Measurements from ENCODE around the gene MAL. TPM values are rescaled to one million over a fixed set of nuclear protein-coding genes. Genes with fewer than 3 reads are reported as not detected.

Gene MAL
- polyA plus RNA-seq (not detected in 2 replicates), polyA minus RNA-seq (not detected in 2 replicates)

DNA sequence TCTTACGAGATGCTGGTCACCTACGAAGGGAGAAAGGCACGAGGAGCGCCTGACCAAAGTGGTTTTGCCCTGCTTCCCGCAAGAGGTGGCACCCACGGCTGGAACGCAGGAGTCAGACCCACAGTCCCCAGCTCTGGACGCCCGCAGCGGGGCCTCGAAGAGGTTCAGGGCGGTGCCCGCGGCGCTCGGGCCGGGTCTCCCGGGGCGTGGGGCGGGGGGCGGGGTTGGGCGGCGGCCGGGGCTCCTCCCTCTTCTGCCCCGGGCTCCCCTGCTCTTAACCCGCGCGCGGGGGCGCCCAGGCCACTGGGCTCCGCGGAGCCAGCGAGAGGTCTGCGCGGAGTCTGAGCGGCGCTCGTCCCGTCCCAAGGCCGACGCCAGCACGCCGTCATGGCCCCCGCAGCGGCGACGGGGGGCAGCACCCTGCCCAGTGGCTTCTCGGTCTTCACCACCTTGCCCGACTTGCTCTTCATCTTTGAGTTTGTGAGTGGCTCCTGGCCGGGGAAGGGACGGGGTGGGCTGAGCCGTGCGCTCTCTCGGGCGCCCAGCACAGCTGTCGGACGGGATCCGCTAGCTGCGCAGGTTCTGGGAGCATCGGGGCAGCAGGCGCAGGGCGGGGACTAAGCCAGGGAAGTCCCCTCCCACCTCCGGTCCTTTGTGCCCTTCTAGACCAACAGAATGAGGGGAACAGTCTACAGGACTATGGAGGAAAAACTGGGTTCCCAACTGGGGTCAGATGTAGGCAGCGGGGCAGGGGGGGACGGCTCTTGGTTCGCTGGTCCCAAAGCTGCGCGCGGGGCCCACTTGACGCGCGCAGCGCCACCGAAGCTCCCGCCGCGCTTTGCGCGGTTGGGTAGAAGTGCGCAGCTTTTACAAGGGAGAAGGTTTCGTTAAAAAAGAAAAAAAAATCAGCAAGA lies at the start of gene MAL:
Gene MAL, plus strand, starts transcription at position 303 of the 914 bp plus-strand sequence. Its CDS starts 85 bp downstream, at position 388.
- Histone ChIP-seq H3K9me3 (ENCODE audit: low read length) (peaks cover 5% of the 10 kb centered on the region), H3K36me3 (ENCODE audit: insufficient read depth, low read length) (no peaks in the 10 kb centered on the region), H4K20me1 (ENCODE audit: insufficient read depth) (no peaks in the 10 kb centered on the region), H3K27me3 (ENCODE audit: insufficient read depth, low read depth, low read length) (no peaks in the 10 kb centered on the region), H2AFZ (ENCODE audit: low read depth, low read length) (no peak within 1 kb of the TSS), H3K4me2 (ENCODE audit: low read length) (no peak within 1 kb of the TSS), H3F3A (ENCODE audit: insufficient read depth, low read length, poor library complexity, severe bottlenecking) (no peaks in the 10 kb centered on the region), H3K79me2 (replicated peaks; ENCODE audit: insufficient read depth, low read length) (no peaks in the 10 kb centered on the region), H3K27ac (ENCODE audit: low read length) (no peak within 1 kb of the TSS), H3K9me2 (ENCODE audit: insufficient read depth, low read length) (no peaks in the 10 kb centered on the region), H3K4me3 (ENCODE audit: low read length) (no peak within 1 kb of the TSS), H3K9ac (ENCODE audit: low read length) (no peak within 1 kb of the TSS)
- TF ChIP-seq RAD21 (conservative IDR thresholded peaks at IDR 0.05), result no peak
- TF ChIP-seq EP300 (conservative IDR thresholded peaks at IDR 0.05; ENCODE audit: poor library complexity, severe bottlenecking), result no peak
- TF ChIP-seq POLR2AphosphoS5 (IDR thresholded peaks at IDR 0.05), result no peak

DNA sequence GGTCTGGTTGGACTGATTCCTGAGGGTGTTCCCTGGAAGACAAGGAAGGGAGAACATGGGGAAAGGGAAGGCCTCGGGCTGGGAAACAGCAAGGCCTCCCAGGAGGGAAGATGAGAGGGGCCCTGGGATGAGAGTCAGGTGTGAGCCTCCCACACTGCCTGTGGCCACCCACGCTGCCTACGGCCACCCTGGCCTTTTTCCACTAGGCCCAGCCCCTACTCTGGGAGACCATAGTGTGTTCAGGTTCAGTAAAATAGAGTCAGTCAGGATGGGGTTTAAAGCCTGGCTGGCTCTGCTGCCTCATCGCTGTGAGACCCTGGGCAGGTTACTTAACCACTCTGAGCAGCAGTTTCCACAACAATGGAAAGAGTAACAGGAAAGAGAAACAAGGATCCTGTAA lies 47.7 kb upstream of the MAL start:
- Histone ChIP-seq H3F3A (ENCODE audit: insufficient read depth, low read length, poor library complexity, severe bottlenecking) (no peaks in the 10 kb centered on the region), H3K9ac (ENCODE audit: low read length) (no peak overlapping the region), H3K9me3 (ENCODE audit: low read length) (peaks cover 4% of the 10 kb centered on the region), H3K79me2 (replicated peaks; ENCODE audit: insufficient read depth, low read length) (no peaks in the 10 kb centered on the region), H3K27me3 (ENCODE audit: insufficient read depth, low read depth, low read length) (no peaks in the 10 kb centered on the region), H3K4me3 (ENCODE audit: low read length) (no peak overlapping the region), H4K20me1 (ENCODE audit: insufficient read depth) (no peaks in the 10 kb centered on the region), H2AFZ (ENCODE audit: low read depth, low read length) (no peak overlapping the region), H3K36me3 (ENCODE audit: insufficient read depth, low read length) (no peaks in the 10 kb centered on the region), H3K9me2 (ENCODE audit: insufficient read depth, low read length) (no peaks in the 10 kb centered on the region), H3K4me2 (ENCODE audit: low read length) (no peak overlapping the region), H3K27ac (ENCODE audit: low read length) (no peak overlapping the region)
- TF ChIP-seq EP300 (conservative IDR thresholded peaks at IDR 0.05; ENCODE audit: poor library complexity, severe bottlenecking), result no peak
- TF ChIP-seq, protein P1, sequence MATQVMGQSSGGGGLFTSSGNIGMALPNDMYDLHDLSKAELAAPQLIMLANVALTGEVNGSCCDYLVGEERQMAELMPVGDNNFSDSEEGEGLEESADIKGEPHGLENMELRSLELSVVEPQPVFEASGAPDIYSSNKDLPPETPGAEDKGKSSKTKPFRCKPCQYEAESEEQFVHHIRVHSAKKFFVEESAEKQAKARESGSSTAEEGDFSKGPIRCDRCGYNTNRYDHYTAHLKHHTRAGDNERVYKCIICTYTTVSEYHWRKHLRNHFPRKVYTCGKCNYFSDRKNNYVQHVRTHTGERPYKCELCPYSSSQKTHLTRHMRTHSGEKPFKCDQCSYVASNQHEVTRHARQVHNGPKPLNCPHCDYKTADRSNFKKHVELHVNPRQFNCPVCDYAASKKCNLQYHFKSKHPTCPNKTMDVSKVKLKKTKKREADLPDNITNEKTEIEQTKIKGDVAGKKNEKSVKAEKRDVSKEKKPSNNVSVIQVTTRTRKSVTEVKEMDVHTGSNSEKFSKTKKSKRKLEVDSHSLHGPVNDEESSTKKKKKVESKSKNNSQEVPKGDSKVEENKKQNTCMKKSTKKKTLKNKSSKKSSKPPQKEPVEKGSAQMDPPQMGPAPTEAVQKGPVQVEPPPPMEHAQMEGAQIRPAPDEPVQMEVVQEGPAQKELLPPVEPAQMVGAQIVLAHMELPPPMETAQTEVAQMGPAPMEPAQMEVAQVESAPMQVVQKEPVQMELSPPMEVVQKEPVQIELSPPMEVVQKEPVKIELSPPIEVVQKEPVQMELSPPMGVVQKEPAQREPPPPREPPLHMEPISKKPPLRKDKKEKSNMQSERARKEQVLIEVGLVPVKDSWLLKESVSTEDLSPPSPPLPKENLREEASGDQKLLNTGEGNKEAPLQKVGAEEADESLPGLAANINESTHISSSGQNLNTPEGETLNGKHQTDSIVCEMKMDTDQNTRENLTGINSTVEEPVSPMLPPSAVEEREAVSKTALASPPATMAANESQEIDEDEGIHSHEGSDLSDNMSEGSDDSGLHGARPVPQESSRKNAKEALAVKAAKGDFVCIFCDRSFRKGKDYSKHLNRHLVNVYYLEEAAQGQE (IDR thresholded peaks at IDR 0.05; ENCODE audit: borderline replicate concordance), result no peak
- TF ChIP-seq SMC3 (conservative IDR thresholded peaks at IDR 0.05; ENCODE audit: poor library complexity), result no peak
- no peak for TF ChIP-seq EZH2 (IDR thresholded peaks at IDR 0.05; ENCODE audit: borderline replicate concordance, insufficient read depth, low read length, poor library complexity, severe bottlenecking)
- TF ChIP-seq TAF1 (IDR thresholded peaks at IDR 0.05; ENCODE audit: low read depth), result no peak
- TF ChIP-seq RAD21 (conservative IDR thresholded peaks at IDR 0.05), result no peak
- TF ChIP-seq MXI1 (conservative IDR thresholded peaks at IDR 0.05; ENCODE audit: poor library complexity, severe bottlenecking), result no peak
- no peak for TF ChIP-seq POLR2AphosphoS5 (IDR thresholded peaks at IDR 0.05)
- TF ChIP-seq, protein P2, sequence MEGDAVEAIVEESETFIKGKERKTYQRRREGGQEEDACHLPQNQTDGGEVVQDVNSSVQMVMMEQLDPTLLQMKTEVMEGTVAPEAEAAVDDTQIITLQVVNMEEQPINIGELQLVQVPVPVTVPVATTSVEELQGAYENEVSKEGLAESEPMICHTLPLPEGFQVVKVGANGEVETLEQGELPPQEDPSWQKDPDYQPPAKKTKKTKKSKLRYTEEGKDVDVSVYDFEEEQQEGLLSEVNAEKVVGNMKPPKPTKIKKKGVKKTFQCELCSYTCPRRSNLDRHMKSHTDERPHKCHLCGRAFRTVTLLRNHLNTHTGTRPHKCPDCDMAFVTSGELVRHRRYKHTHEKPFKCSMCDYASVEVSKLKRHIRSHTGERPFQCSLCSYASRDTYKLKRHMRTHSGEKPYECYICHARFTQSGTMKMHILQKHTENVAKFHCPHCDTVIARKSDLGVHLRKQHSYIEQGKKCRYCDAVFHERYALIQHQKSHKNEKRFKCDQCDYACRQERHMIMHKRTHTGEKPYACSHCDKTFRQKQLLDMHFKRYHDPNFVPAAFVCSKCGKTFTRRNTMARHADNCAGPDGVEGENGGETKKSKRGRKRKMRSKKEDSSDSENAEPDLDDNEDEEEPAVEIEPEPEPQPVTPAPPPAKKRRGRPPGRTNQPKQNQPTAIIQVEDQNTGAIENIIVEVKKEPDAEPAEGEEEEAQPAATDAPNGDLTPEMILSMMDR (IDR thresholded peaks at IDR 0.05; ENCODE audit: poor library complexity, severe bottlenecking), result no peak

Data from neural cell (in vitro differentiated cells).